K562 (cell line): ENCODE measurements around the gene PRKCSH.

Experiments
- ARNT ChIP-seq, 2 experiments: fragments of 450-650 bp; IDR thresholded peaks; 2 replicates each; pipeline ENCODE4 v1.6.1; 2016; ENCODE audit warnings: mild to moderate bottlenecking in 1 of 2
- DNMT1 ChIP-seq: fragments of 450-650 bp; IDR thresholded peaks from 2 replicates; pipeline ENCODE4 v1.6.1; 2016; ENCODE audit warnings: antibody characterized with exemption, mild to moderate bottlenecking
- ETV5 ChIP-seq: sonication (generic); formaldehyde crosslinking; IDR thresholded peaks from 2 replicates; pipeline ENCODE4 v1.4.0; 2020; ENCODE audit warnings: low read depth, mild to moderate bottlenecking, missing genetic modification reagents
- FOXK2 ChIP-seq, 2 experiments: fragments of 450-650 bp; IDR thresholded peaks in 1 of 2; conservative IDR thresholded peaks in 1 of 2; 2 replicates each; pipeline ENCODE4 v1.6.1; 2016; ENCODE audit warnings: low read depth in 2 of 2, mild to moderate bottlenecking in 1 of 2
- MXI1 ChIP-seq: IDR thresholded peaks from 2 replicates; pipeline ENCODE4 v1.6.1; 2011; ENCODE audit warnings: low read depth, mild to moderate bottlenecking, improper control_type of control experiment, low read length
- RCOR1 ChIP-seq, 2 experiments: IDR thresholded peaks; 2 replicates each; pipeline ENCODE4 v1.6.1; 2012; ENCODE audit warnings: low read depth in 2 of 2, low read length in 2 of 2, borderline replicate concordance in 1 of 2, improper control_type of control experiment in 1 of 2
- TAF15 ChIP-seq: fragments of 200-400 bp; formaldehyde crosslinking; IDR thresholded peaks from 2 replicates; pipeline ENCODE4 v1.6.1; 2017; ENCODE audit warnings: mild to moderate bottlenecking, low read depth, low read length, moderate library complexity
- XRCC5 ChIP-seq: fragments of 200-400 bp; formaldehyde crosslinking; IDR thresholded peaks from 2 replicates; pipeline ENCODE4 v1.6.1; 2017; ENCODE audit warnings: low read depth, mild to moderate bottlenecking, low read length
- ZC3H11A ChIP-seq: IDR thresholded peaks from 2 replicates; pipeline ENCODE4 v1.6.1; 2012; ENCODE audit warnings: low read depth, low read length, improper control_type of control experiment
- ZFX ChIP-seq: sonication (generic); formaldehyde crosslinking; IDR thresholded peaks from 2 replicates; pipeline ENCODE4 v1.8.0; 2022; ENCODE audit warnings: mild to moderate bottlenecking, missing genetic modification reagents, moderate library complexity
- TF ChIP-seq, protein P1 (sequence below): fragments of 250-450 bp; sonication (Bioruptor Pico); IDR thresholded peaks from 2 replicates; pipeline ENCODE4 v1.5.0; 2020; ENCODE audit warnings: mild to moderate bottlenecking, borderline replicate concordance

DNA sequence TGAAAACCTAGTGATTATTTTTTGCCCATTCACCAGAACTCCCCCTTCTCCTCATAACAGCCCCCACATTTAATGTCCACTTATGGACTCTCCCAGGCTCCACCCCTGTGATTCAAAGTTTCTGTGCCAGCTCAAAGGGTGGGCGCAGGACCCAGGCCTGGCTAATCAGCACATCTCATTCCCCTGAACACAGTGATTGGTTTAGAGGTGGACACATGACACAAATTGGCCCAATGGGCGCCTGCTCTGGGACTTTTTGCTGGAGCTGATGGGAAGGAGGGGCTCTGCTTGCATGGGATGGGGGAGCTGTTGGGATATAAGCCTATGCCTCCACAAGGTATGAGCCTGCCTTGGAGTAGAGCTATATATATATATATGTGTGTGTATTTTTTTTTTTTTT, 45.1 kb upstream of the PRKCSH start:
- no peak for TF ChIP-seq FOXK2 (conservative IDR thresholded peaks at IDR 0.05 in 1 of 2, IDR thresholded peaks at IDR 0.05 in 1 of 2; ENCODE audit: low read depth in 2 of 2)
- no peak for TF ChIP-seq TAF15
- no peak for TF ChIP-seq MXI1
- TF ChIP-seq DNMT1: no peak
- TF ChIP-seq ETV5 (CRISPR knock-in tag): no peak
- TF ChIP-seq, protein P1, sequence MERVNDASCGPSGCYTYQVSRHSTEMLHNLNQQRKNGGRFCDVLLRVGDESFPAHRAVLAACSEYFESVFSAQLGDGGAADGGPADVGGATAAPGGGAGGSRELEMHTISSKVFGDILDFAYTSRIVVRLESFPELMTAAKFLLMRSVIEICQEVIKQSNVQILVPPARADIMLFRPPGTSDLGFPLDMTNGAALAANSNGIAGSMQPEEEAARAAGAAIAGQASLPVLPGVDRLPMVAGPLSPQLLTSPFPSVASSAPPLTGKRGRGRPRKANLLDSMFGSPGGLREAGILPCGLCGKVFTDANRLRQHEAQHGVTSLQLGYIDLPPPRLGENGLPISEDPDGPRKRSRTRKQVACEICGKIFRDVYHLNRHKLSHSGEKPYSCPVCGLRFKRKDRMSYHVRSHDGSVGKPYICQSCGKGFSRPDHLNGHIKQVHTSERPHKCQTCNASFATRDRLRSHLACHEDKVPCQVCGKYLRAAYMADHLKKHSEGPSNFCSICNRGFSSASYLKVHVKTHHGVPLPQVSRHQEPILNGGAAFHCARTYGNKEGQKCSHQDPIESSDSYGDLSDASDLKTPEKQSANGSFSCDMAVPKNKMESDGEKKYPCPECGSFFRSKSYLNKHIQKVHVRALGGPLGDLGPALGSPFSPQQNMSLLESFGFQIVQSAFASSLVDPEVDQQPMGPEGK (CRISPR knock-in tag): no peak
- no peak for TF ChIP-seq ZFX
- no peak for TF ChIP-seq ZC3H11A
- TF ChIP-seq XRCC5: no peak
- no peak for TF ChIP-seq ARNT (IDR thresholded peaks at IDR 0.05)
- no peak for TF ChIP-seq RCOR1 (IDR thresholded peaks at IDR 0.05; ENCODE audit: borderline replicate concordance in 1 of 2, low read depth in 2 of 2, low read length in 2 of 2)
